ENCODE data around the gene MYO10. TPM values are rescaled to one million over a fixed set of nuclear protein-coding genes. Genes with fewer than 3 reads are reported as not detected.
"Not testable (repeated sequence)": the region's sequence is repeated elsewhere in the genome, so short reads cannot be mapped to it uniquely, and the experiment has no call there.

Gene MYO10
- total RNA-seq, 2 experiments from 2014 or later: 0.23 to 0.28 TPM

DNA sequence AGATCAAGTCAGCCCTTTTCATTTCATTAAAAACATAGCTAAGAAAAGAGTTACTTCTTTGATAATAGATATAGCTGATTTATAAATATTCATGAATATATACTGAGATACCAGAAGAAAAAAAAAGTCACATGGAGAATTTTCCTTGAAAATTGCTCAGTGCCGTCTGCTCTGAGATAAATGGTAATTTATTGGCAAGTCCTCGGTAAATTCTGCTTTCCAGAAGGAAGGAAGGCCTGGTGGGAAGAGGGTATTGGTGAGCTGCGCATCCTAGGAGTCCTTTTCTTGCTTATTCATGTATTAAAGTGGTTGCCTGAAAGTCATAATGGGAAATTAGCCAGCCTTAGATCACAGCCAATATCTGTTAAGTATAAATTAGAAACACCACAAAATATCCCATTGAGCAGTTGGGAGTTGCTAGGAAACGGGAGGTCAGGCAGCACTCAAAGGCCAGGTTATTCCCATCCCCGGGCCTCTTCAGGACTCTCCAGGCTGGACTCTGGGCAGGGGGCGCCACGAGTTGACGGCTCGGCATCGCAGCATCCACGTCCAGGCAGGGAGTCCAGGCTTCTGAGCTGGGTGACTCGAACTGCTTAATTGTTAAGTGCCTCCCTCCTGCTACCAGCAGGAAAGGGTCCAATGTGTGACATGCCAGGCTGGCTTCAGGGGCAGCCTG lies 202.6 kb downstream of the MYO10 start:
- Mint-ChIP-seq H3K27me3 (peaks cover 19% of the 10 kb centered on the region), H3K27ac (no peak overlapping the region), H3K36me3 (ENCODE audit: low read depth) (no peaks in the 10 kb centered on the region), H3K4me3 (no peak overlapping the region), H3K9me3 (ENCODE audit: low read depth) (no peaks in the 10 kb centered on the region), H3K4me1 (no peaks in the 10 kb centered on the region)
- ATAC-seq (no peak), DNase-seq (no peak)
- POLR2A ChIA-PET: no interaction called here
- intact Hi-C loops (cut with DNase I, micrococcal nuclease): no loop called here
- CTCF ChIA-PET: interaction anchor here (0.6 to 1.0 kb wide), 2 partner anchors 13 to 58 kb away, joined by 3 to 4 read pairs; no protein-coding TSS in a partner anchor

DNA sequence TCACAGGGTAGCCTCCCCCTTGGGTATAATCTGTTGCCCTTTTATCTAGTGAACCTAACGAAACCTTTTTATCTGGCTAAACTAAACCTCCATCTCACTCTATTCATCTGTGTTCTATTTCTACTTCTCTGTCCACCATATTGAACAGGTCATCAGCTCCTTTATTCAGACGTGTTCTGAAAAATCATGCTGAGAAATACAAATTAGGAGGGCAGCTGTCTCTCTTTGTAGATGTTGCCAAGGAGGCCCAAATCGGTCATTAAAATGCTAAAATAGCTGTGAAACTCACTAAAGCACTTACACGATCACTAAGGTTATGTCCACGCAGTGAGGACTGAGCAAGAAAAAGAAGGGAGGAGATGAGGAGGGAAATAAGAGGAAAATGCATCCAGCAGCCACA lies 203.7 kb downstream of the MYO10 start:
- intact Hi-C loops (cut with DNase I, micrococcal nuclease): no loop called here
- no peak for DNase-seq
- H3K36me3 Mint-ChIP-seq (ENCODE audit: low read depth): no peaks in the 10 kb centered on the region
- ATAC-seq: no peak
- no peaks in the 10 kb centered on the region for H3K9me3 Mint-ChIP-seq (ENCODE audit: low read depth)
- ChIA-PET CTCF (interaction anchor here (0.6 kb wide), 1 partner anchor 470 kb away, joined by 4 read pairs; no protein-coding TSS in a partner anchor), POLR2A (no interaction called here)
- no peak overlapping the region for H3K27ac Mint-ChIP-seq
- no peak overlapping the region for H3K4me3 Mint-ChIP-seq
- H3K4me1 Mint-ChIP-seq: no peaks in the 10 kb centered on the region
- peaks cover 12% of the 10 kb centered on the region for H3K27me3 Mint-ChIP-seq

DNA sequence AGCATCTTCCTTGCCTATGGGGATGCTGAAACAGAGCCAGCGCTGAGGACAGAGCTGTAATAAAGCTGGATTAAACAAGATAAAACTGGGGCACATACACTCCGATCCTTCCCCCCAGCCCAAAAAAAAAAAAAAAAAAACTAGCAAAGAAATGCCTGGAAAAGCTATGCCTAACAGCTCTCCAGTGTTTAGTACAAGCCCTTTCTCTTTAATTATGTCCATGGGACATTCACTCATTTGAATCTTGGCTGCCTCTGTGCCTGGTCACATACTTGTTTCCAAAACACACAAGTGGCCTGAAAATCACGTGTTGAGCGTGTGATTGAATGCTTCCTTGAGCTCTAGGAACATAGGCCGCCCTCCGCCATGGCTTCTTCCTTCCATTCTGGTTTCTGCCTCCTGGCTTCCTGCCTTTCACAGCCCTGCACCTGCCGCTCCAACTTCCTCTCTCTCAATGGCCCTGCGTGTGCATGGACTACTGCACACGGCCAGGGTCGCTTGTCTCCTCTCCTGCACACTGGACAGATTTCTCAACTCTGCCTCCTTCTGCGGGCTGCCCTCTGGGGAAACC lies 208.2 kb downstream of the MYO10 start:
- intact Hi-C loops (cut with DNase I, micrococcal nuclease): no loop called here
- no peak overlapping the region for H3K27ac Mint-ChIP-seq
- peaks cover 5% of the 10 kb centered on the region for H3K9me3 Mint-ChIP-seq (ENCODE audit: low read depth)
- ATAC-seq (no peak), DNase-seq (no peak)
- H3K36me3 Mint-ChIP-seq (ENCODE audit: low read depth): no peaks in the 10 kb centered on the region
- ChIA-PET POLR2A (no interaction called here), CTCF (interaction anchor here (0.6 kb wide), 1 partner anchor 30 kb away, joined by 3 read pairs; no protein-coding TSS in a partner anchor)
- H3K27me3 Mint-ChIP-seq: peaks cover 4% of the 10 kb centered on the region
- no peak overlapping the region for H3K4me3 Mint-ChIP-seq
- peaks cover 11% of the 10 kb centered on the region for H3K4me1 Mint-ChIP-seq

DNA sequence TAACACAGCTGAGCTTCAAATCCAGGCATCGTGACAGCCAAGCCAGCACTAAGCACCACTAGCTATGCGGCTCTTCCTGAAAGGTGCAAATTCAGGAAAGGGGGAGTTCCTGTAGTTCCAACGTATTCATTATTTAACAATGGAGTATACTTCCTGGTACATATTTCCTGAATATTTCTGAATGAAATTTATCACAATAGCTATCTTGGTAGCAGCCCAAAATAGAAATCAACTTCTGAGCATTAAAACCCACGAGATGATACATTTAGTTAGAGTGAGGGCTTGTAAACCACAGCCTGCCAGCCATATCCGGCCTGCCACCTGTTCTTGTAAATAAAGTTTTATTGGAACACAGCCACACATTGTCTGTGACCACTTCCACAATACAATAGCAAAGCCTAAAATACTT lies 209.5 kb downstream of the MYO10 start:
- Mint-ChIP-seq H3K27me3 (peaks cover 2% of the 10 kb centered on the region), H3K27ac (peak overlapping the region; percentile 22), H3K4me1 (peaks cover 11% of the 10 kb centered on the region), H3K9me3 (ENCODE audit: low read depth) (peaks cover 5% of the 10 kb centered on the region), H3K36me3 (ENCODE audit: low read depth) (no peaks in the 10 kb centered on the region), H3K4me3 (no peak overlapping the region)
- ATAC-seq: peak; percentile 76
- DNase-seq: peak; percentile 56
- intact Hi-C loops (cut with DNase I, micrococcal nuclease): no loop called here
- ChIA-PET POLR2A (no interaction called here), CTCF (interaction anchor here (0.5 to 1.0 kb wide), 4 partner anchors 34 to 640 kb away, joined by 3 to 4 read pairs (median 3); no protein-coding TSS in a partner anchor)

DNA sequence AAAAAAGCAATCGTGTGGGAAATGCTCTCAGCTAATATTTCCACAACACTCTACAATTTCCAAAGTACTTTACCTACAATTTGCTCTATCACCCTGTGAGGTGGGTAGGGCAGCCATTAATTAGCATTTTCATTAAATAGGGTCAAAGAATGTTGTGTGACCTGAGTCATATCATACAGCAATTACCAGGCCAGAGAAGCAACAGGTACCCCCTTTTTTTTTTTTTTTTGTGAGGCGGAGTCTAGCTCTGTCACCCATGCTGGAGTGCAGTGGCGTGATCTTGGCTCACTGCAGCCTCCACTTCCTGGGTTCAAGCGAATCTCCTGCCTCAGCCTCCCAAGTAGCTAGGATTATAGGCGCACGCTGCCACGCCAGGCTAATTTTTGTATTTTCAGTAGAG lies 210.5 kb downstream of the MYO10 start:
- ChIA-PET CTCF (interaction anchor here (1.4 kb wide), 1 partner anchor 11 kb away, joined by 4 read pairs; no protein-coding TSS in a partner anchor), POLR2A (no interaction called here)
- H3K36me3 Mint-ChIP-seq (ENCODE audit: low read depth): no peaks in the 10 kb centered on the region
- ATAC-seq: no peak
- DNase-seq: no peak
- peaks cover 11% of the 10 kb centered on the region for H3K4me1 Mint-ChIP-seq
- intact Hi-C loops (cut with DNase I, micrococcal nuclease): no loop called here
- H3K27ac Mint-ChIP-seq: no peak overlapping the region
- H3K4me3 Mint-ChIP-seq: no peak overlapping the region
- H3K27me3 Mint-ChIP-seq: no peaks in the 10 kb centered on the region
- peaks cover 5% of the 10 kb centered on the region for H3K9me3 Mint-ChIP-seq (ENCODE audit: low read depth)

DNA sequence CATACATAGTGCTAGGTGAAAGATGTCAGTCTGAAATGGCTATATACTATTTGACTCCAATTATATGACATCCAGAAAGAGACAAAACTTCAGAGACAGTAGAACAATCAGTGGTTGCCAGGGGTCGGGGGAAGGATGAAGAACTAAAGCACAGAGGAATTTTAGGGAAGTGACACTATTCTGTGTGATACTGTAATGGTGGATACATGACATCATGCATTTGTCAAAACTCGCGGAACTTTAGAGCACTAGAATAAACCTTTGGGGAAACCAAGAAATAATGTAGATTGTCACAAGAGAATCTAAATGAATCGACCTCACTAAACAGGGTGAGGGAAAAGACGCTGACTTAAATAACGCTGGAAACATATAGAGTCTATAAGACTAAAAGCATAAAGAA lies 212.3 kb downstream of the MYO10 start:
- Mint-ChIP-seq H3K27ac (no peak overlapping the region), H3K9me3 (ENCODE audit: low read depth) (peaks cover 5% of the 10 kb centered on the region), H3K4me3 (no peak overlapping the region), H3K4me1 (peaks cover 11% of the 10 kb centered on the region), H3K27me3 (no peaks in the 10 kb centered on the region), H3K36me3 (ENCODE audit: low read depth) (no peaks in the 10 kb centered on the region)
- DNase-seq (no peak), ATAC-seq (no peak)
- intact Hi-C loops (cut with DNase I, micrococcal nuclease): no loop called here
- CTCF ChIA-PET: no interaction called here
- POLR2A ChIA-PET: no interaction called here

DNA sequence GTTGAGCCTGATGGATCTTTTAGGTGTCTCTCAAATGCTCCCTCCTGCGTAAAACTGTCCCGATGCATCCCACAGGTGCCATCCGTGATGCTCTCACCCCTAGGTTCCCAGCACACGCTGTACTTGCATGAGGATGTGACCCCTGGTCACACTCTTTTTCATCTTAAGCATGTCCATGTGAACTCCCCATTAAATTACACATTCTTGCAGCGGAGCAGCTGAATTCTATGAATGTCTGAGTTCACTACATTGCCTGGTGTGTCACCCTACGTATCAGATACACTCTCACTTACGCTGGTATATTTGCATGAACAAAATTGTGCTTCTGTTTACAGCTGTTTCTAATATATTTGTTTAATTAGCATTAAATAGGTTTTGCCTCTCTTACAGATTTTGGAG lies 214.0 kb downstream of the MYO10 start:
- no peak for DNase-seq
- intact Hi-C loops (cut with DNase I, micrococcal nuclease): no loop called here
- ChIA-PET CTCF (no interaction called here), POLR2A (no interaction called here)
- no peak for ATAC-seq
- no peaks in the 10 kb centered on the region for H3K27me3 Mint-ChIP-seq
- H3K36me3 Mint-ChIP-seq (ENCODE audit: low read depth): no peaks in the 10 kb centered on the region
- H3K4me3 Mint-ChIP-seq: no peak overlapping the region
- H3K27ac Mint-ChIP-seq: no peak overlapping the region
- peaks cover 5% of the 10 kb centered on the region for H3K9me3 Mint-ChIP-seq (ENCODE audit: low read depth)
- peaks cover 11% of the 10 kb centered on the region for H3K4me1 Mint-ChIP-seq

DNA sequence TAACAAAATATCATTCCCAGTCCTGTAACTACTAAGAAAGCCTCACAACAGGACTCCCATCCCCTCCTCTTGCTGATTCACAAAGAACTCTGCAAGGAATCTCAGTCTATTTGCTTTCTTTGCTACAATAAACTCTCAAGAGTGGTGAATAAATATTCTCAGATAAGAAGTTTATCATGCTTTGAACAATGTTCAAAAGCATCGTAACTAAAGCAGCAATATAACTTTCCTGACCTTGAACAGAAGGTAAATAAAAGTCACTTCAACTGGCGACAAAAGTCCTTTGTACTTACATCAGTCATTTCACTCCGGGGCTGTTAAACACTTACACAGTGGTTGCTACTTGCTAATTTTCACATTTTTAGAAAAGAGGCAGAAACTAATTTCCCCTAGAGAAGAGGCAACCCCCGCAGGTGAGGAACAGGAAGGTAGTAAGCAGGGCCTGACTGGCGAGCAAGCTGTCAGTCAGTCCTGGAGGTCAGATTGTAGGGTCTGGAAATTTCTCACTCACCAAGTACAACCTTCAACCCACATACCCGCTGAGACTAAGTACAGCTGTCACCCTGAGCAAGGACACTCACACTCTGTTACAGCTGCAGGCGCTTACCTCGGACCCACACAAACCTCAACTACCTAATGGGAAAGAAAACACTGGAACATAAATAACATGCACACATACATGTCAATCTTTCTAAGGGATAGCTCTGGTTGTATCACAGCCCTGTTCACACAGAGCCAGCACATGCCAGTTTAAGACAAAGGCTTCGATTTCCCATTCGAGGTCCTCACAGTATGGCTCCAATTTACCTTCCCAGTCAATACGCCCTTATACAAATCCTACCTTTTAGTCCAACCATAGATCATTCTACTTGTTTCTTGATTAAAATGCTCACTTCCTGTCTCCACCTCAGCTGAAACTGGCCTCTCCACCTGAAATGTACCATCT lies 214.7 kb downstream of the MYO10 start:
- peaks cover 6% of the 10 kb centered on the region for H3K4me1 Mint-ChIP-seq
- ChIA-PET CTCF (interaction anchor here (0.5 kb wide), 1 partner anchor 265 kb away, joined by 3 read pairs; no protein-coding TSS in a partner anchor), POLR2A (no interaction called here)
- no peaks in the 10 kb centered on the region for H3K27me3 Mint-ChIP-seq
- H3K27ac Mint-ChIP-seq: no peak overlapping the region
- H3K4me3 Mint-ChIP-seq: no peak overlapping the region
- intact Hi-C loops (cut with DNase I, micrococcal nuclease): no loop called here
- peaks cover 5% of the 10 kb centered on the region for H3K9me3 Mint-ChIP-seq (ENCODE audit: low read depth)
- no peaks in the 10 kb centered on the region for H3K36me3 Mint-ChIP-seq (ENCODE audit: low read depth)
- DNase-seq: no peak
- ATAC-seq: no peak

DNA sequence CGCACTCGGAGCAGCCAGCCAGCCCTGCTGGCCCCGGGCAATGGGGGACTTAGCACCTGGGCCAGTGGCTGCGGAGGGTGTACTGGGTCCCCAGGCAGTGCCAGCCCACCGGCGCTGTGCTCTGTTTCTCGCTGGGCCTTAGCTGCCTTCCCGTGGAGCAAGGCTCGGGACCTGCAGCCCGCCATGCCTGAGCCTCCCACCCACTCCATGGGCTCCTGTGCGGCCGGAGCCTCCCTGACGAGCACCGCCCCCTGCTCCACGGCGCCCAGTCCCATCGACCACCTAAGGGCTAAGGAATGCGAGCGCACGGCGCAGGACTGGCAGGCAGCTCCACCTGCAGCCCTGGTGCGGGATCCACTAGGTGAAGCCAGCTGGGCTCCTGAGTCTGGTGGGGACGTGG lies 218.1 kb downstream of the MYO10 start:
- H3K27me3 Mint-ChIP-seq; CTCF ChIA-PET; DNase-seq; H3K4me3 Mint-ChIP-seq; ATAC-seq; POLR2A ChIA-PET; H3K27ac Mint-ChIP-seq; H3K9me3 Mint-ChIP-seq (ENCODE audit: low read depth); intact Hi-C loops (cut with DNase I, micrococcal nuclease); H3K36me3 Mint-ChIP-seq (ENCODE audit: low read depth); H3K4me1 Mint-ChIP-seq: not testable (repeated sequence)

DNA sequence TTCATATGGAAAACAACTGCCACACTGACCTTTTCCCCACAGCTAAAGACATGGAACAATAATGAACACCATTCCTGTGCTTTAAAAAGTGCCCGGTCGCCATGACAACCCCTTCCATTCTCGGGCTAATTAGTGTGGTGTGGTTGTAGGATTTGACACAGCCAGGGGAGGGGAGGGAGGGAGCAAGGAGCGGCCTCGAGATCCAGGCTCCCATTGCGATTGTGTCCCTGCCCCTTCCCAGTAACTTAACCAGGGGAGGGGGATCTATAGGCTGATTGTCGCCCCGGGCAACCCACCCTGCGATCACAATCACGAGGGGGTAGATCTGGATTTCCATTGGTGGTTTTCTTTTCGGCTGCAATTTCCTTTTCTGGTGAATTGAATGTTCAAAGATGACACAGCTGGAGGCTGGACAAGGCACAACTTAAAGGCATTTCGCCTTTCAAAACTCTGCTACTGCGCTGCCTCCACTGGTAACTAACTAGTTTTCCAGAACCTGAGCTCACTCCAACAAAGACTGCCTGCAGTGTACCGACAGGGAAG lies 222.6 kb downstream of the MYO10 start:
- H3K4me3 Mint-ChIP-seq: no peak overlapping the region
- intact Hi-C loops (cut with DNase I, micrococcal nuclease): no loop called here
- ATAC-seq: no peak
- ChIA-PET POLR2A (no interaction called here), CTCF (no interaction called here)
- H3K36me3 Mint-ChIP-seq (ENCODE audit: low read depth): no peaks in the 10 kb centered on the region
- no peak overlapping the region for H3K27ac Mint-ChIP-seq
- H3K27me3 Mint-ChIP-seq: peaks cover 4% of the 10 kb centered on the region
- H3K4me1 Mint-ChIP-seq: no peaks in the 10 kb centered on the region
- H3K9me3 Mint-ChIP-seq (ENCODE audit: low read depth): no peaks in the 10 kb centered on the region
- DNase-seq: no peak

DNA sequence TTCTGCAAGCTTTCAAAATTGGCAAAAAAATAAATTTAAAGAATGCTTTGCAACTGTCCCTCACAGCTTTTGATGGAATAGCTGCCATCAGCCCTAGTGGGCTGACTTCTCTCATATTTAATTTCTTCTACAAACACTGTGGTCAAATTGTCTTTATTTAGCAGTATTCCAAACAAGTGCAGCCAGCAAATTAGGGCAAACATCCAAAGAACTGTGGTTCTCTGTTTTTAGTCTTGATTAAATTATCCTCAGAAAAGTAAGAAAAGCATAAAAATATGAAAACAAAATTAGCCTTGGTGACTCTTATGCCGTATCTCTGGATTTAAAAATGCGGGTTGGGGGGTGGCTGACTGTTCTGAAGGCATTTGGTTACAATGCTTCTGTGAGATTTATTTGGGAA lies 223.5 kb downstream of the MYO10 start:
- H3K4me3 Mint-ChIP-seq: no peak overlapping the region
- H3K36me3 Mint-ChIP-seq (ENCODE audit: low read depth): no peaks in the 10 kb centered on the region
- no peak for ATAC-seq
- POLR2A ChIA-PET: no interaction called here
- H3K9me3 Mint-ChIP-seq (ENCODE audit: low read depth): no peaks in the 10 kb centered on the region
- H3K4me1 Mint-ChIP-seq: no peaks in the 10 kb centered on the region
- intact Hi-C loops (cut with DNase I, micrococcal nuclease): no loop called here
- H3K27ac Mint-ChIP-seq: no peak overlapping the region
- no peak for DNase-seq
- peaks cover 4% of the 10 kb centered on the region for H3K27me3 Mint-ChIP-seq
- CTCF ChIA-PET: interaction anchor here (0.6 kb wide), 1 partner anchor 254 kb away, joined by 3 read pairs; no protein-coding TSS in a partner anchor
